CD14-positive monocyte (primary cell): ENCODE data around the gene LDB3. TPM values are rescaled to one million over a fixed set of nuclear protein-coding genes. Genes with fewer than 3 reads are reported as not detected.
A peak's percentile ranks its signal among the peaks of the same experiment; 100 is the strongest.

Experiments
- DNase-seq, 3 donors: peaks; one replicate each; pipeline ENCODE4 v3.0.0-alpha.2; 2011 to 2022
- H2AFZ ChIP-seq: 2 replicates; pipeline ENCODE4 v1.6.0; 2012; ENCODE audit warnings: mild to moderate bottlenecking, low read depth, low read length, inconsistent platforms; ENCODE audit not compliant: insufficient read depth, poor library complexity, severe bottlenecking
- H3K27ac ChIP-seq, 2 donors: 1 replicate in 1 of 2; 2 replicates in 1 of 2; pipeline ENCODE4 v1.5.1; 2012 to 2013; ENCODE audit warnings: low read length in 2 of 2, control low read depth in 1 of 2, inconsistent platforms in 1 of 2, low read depth in 1 of 2, mild to moderate bottlenecking in 1 of 2
- H3K27me3 ChIP-seq, 2 donors: one replicate each; pipeline versions ENCODE4 v1.6.0 to v1.6.1; 2011 to 2013; ENCODE audit warnings: low read length in 2 of 2; ENCODE audit not compliant: control insufficient read depth in 2 of 2, insufficient read depth in 2 of 2
- H3K36me3 ChIP-seq, 2 donors: replicated peaks in 1 of 2; 1 replicate in 1 of 2; 2 replicates in 1 of 2; pipeline versions ENCODE4 v1.5.1 to v1.6.1; 2012 to 2013; ENCODE audit warnings: low read length in 2 of 2, control low read depth in 1 of 2, inconsistent platforms in 1 of 2, mild to moderate bottlenecking in 1 of 2; ENCODE audit not compliant: insufficient read depth in 2 of 2, control insufficient read depth in 1 of 2
- H3K4me1 ChIP-seq, 2 donors: 1 replicate in 1 of 2; 2 replicates in 1 of 2; pipeline versions ENCODE4 v1.5.1 to v1.6.1; 2012 to 2013; ENCODE audit warnings: low read length in 2 of 2, control low read depth in 1 of 2, inconsistent platforms in 1 of 2, mild to moderate bottlenecking in 1 of 2, moderate library complexity in 1 of 2; ENCODE audit not compliant: insufficient read depth in 2 of 2, control insufficient read depth in 1 of 2
- H3K4me2 ChIP-seq: replicated peaks from 2 replicates; pipeline ENCODE3; 2012; ENCODE audit warnings: low read length, moderate library complexity, mild to moderate bottlenecking; ENCODE audit not compliant: poor library complexity, severe bottlenecking; ENCODE audit errors: extremely low read depth
- H3K4me3 ChIP-seq, 3 experiments: fragments of 200-600 bp in 1 of 3; sonication (generic) in 1 of 3; replicated peaks in 1 of 3; 1 replicate in 2 of 3; 2 replicates in 1 of 3; pipeline ENCODE4 v1.5.1; 2011 to 2013; ENCODE audit warnings: low read length in 3 of 3, mild to moderate bottlenecking in 3 of 3, control low read depth in 2 of 3, low read depth in 2 of 3, inconsistent platforms in 1 of 3, moderate library complexity in 1 of 3
- H3K79me2 ChIP-seq: 2 replicates; pipeline ENCODE4 v1.6.0; 2012; ENCODE audit warnings: mild to moderate bottlenecking, control low read depth, inconsistent platforms, low read length, moderate library complexity; ENCODE audit not compliant: insufficient read depth
- H3K9ac ChIP-seq: 2 replicates; pipeline ENCODE4 v1.6.0; 2017; ENCODE audit warnings: low read length, mild to moderate bottlenecking; ENCODE audit not compliant: insufficient read depth, poor library complexity, severe bottlenecking
- H3K9me3 ChIP-seq, 2 donors: replicated peaks in 1 of 2; 1 replicate in 1 of 2; 2 replicates in 1 of 2; pipeline versions ENCODE4 v1.5.1 to v1.6.1; 2012 to 2013; ENCODE audit warnings: low read length in 2 of 2, control low read depth in 1 of 2; ENCODE audit not compliant: control insufficient read depth in 1 of 2, insufficient read depth in 1 of 2
- H4K20me1 ChIP-seq: 2 replicates; pipeline ENCODE4 v1.6.0; 2012; ENCODE audit warnings: mild to moderate bottlenecking, low read length, control low read depth, moderate library complexity; ENCODE audit not compliant: insufficient read depth
- H3K27ac Mint-ChIP-seq, 7 donors: one replicate each; pipeline ENCODE4 v1.8.0; 2020; ENCODE audit warnings: mild to moderate bottlenecking in 7 of 7, mixed read lengths in 7 of 7, moderate library complexity in 6 of 7, inconsistent platforms in 2 of 7
- H3K27me3 Mint-ChIP-seq, 3 donors: one replicate each; pipeline ENCODE4 v1.8.0; 2021 to 2022; ENCODE audit warnings: low read depth in 3 of 3, mild to moderate bottlenecking in 3 of 3, mixed read lengths in 3 of 3, moderate library complexity in 3 of 3, inconsistent platforms in 1 of 3
- H3K36me3 Mint-ChIP-seq, 2 donors: one replicate each; pipeline ENCODE4 v1.8.0; 2020; ENCODE audit warnings: mixed read lengths in 2 of 2, inconsistent platforms in 1 of 2, mild to moderate bottlenecking in 1 of 2
- H3K4me1 Mint-ChIP-seq: one replicate; pipeline ENCODE4 v1.8.0; 2020; ENCODE audit warnings: mild to moderate bottlenecking, mixed read lengths
- H3K4me3 Mint-ChIP-seq, 2 donors: one replicate each; pipeline ENCODE4 v1.8.0; 2020; ENCODE audit warnings: mild to moderate bottlenecking in 2 of 2, mixed read lengths in 2 of 2, moderate library complexity in 1 of 2
- H3K9me3 Mint-ChIP-seq, 7 donors: one replicate each; pipeline ENCODE4 v1.8.0; 2020 to 2022; ENCODE audit warnings: mixed read lengths in 7 of 7, mild to moderate bottlenecking in 6 of 7, moderate library complexity in 6 of 7, inconsistent platforms in 2 of 7
- CTCF ChIP-seq: fragments of 200-600 bp; IDR thresholded peaks from one replicate; pipeline ENCODE4 v1.8.0; 2022; ENCODE audit warnings: antibody characterized with exemption, mild to moderate bottlenecking
- WGBS: methylation state at CpG from one replicate; pipeline ENCODE4 v1.1.5; 2013; ENCODE audit warnings: missing lambda C conversion rate; ENCODE audit not compliant: insufficient coverage; 5-methylcytosine and 5-hydroxymethylcytosine counted together
- intact Hi-C, 2 donors: fragments of 100-400 bp; cut with micrococcal nuclease; formaldehyde crosslinking; loops; one replicate each; pipeline versions ENCODE4 v1.15.0 to v1.15.1; 2023
- polyA plus RNA-seq, 3 donors: library from polyadenylated mRNA; depleted of rRNA in 1 of 3; unstranded in 2 of 3; stranded (reverse) in 1 of 3; fragments of 300-500 nt in 2 of 3; fragments of >200 nt in 1 of 3; fragmentation: Illumina TruSeq in 2 of 3; gene quantifications; 1 replicate in 2 of 3; 2 replicates in 1 of 3; pipeline ENCODE4 v1.2.3, GENCODE V29; 2012 to 2021

The LDB3 gene
- polyA plus RNA-seq, 3 donors = not detected

GRCh38 chr10:86681047-86681446 is 12.7 kb downstream of the LDB3 start:
- no peak overlapping the region for H3K9ac ChIP-seq
- WGBS = 67% methylated on average over 14 of the region's 14 CpGs
- no peaks in the 10 kb centered on the region for H3K9me3 ChIP-seq
- no peaks in the 10 kb centered on the region for H3K4me1 ChIP-seq
- H3K4me2 ChIP-seq = no peak overlapping the region
- H3K79me2 ChIP-seq = no peaks in the 10 kb centered on the region
- no peak overlapping the region for H3K4me3 Mint-ChIP-seq
- H3K4me3 ChIP-seq = no peak overlapping the region
- peaks cover 2 to 5% (median 2%) of the 10 kb centered on the region in 3 donors for H3K27me3 Mint-ChIP-seq
- no peaks in the 10 kb centered on the region for H4K20me1 ChIP-seq
- no peak overlapping the region for H2AFZ ChIP-seq
- H3K27me3 ChIP-seq = no peaks in the 10 kb centered on the region
- no peak overlapping the region for H3K27ac ChIP-seq
- H3K9me3 Mint-ChIP-seq = peaks cover 0 to 3% (median 0%) of the 10 kb centered on the region in 7 donors
- H3K4me1 Mint-ChIP-seq = peaks cover 4% of the 10 kb centered on the region
- no peaks in the 10 kb centered on the region for H3K36me3 Mint-ChIP-seq
- TF ChIP-seq CTCF = no peak
- no peak for DNase-seq
- intact Hi-C loops = no loop called here
- no peak overlapping the region for H3K27ac Mint-ChIP-seq
- no peaks in the 10 kb centered on the region for H3K36me3 ChIP-seq

GRCh38 chr10:86681722-86682386 is 13.5 kb downstream of the LDB3 start:
- no peak overlapping the region for H3K27ac ChIP-seq

More at GRCh38 chr10:86681722-86682386, 13.5 kb downstream of the LDB3 start:
- Histone ChIP-seq H2AFZ (no peak overlapping the region), H3K4me2 (no peak overlapping the region), H3K4me3 (no peak overlapping the region), H3K9me3 (no peaks in the 10 kb centered on the region), H3K27me3 (no peaks in the 10 kb centered on the region), H3K4me1 (no peaks in the 10 kb centered on the region), H4K20me1 (no peaks in the 10 kb centered on the region), H3K36me3 (no peaks in the 10 kb centered on the region), H3K79me2 (no peaks in the 10 kb centered on the region), H3K9ac (no peak overlapping the region)
- H3K27me3 Mint-ChIP-seq = peaks cover 2 to 7% (median 5%) of the 10 kb centered on the region in 3 donors
- H3K4me3 Mint-ChIP-seq = no peak overlapping the region
- 88% methylated on average over 19 of the region's 22 CpGs for WGBS
- no peaks in the 10 kb centered on the region for H3K36me3 Mint-ChIP-seq
- DNase-seq = no peak
- no peak for TF ChIP-seq CTCF
- intact Hi-C loops = no loop called here
- peaks cover 0 to 3% (median 0%) of the 10 kb centered on the region in 7 donors for H3K9me3 Mint-ChIP-seq
- peak overlapping the region in 1 of 7 donors; percentile 31 for H3K27ac Mint-ChIP-seq
- H3K4me1 Mint-ChIP-seq = peaks cover 4% of the 10 kb centered on the region
